ENCODE measurements around the gene ARL15. TPM values are rescaled to one million over a fixed set of nuclear protein-coding genes. Genes with fewer than 3 reads are reported as not detected.
A peak's percentile ranks its signal among the peaks of the same experiment; 100 is the strongest.

The ARL15 gene
- total and polyA plus RNA-seq, 4 donors: 5.7 to 66.2 (median 14.9) TPM

- WGBS, 2 donors: 81 to 82% methylated on average over 5 of the region's 5 CpGs
- ATAC-seq (ENCODE audit: insufficient read depth, low FRiP score): no peak
- H3K27ac ChIP-seq (ENCODE audit: low read depth in 1 of 2, low read length in 1 of 2): no peak overlapping the region
Measured at GRCh38 chr5:54302267-54302687, 8.1 kb downstream of the ARL15 start.

DNA sequence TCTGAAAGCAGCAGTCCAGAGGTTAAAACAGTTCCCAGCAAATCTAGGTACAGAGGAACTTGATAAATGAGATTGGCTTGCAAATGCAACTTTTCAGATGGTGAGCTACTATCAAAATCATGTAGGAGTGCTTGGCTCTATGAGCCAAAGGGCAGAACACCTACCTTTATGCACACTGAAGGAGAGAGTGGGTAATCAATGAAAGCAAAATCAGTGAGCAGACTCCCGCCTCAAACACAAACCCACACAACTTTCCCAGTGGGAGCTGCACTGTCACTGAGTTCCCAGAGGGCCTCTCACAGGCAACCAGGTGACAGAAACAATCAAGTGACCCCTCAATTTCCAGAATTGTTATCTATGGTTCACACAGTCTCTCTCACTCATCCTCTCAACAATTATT is 8.5 kb downstream of the ARL15 start:
- Histone ChIP-seq H3K27me3 (ENCODE audit: control insufficient read depth in 3 of 3, insufficient read depth in 3 of 3, low read length in 2 of 3) (no peaks in the 10 kb centered on the region), H3K27ac (ENCODE audit: low read depth in 1 of 2, low read length in 1 of 2) (peak overlapping the region in 1 of 2 donors; percentile 16), H3K4me1 (ENCODE audit: control insufficient read depth in 5 of 5, insufficient read depth in 5 of 5, low read length in 5 of 5) (peaks cover 0 to 20% (median 0%) of the 10 kb centered on the region in 5 donors), H3K4me3 (no peak overlapping the region), H3K9ac (ENCODE audit: insufficient read depth in 1 of 2, low read length in 2 of 2) (no peak overlapping the region), H3K9me3 (ENCODE audit: control insufficient read depth in 4 of 4, insufficient read depth in 3 of 4, low read length in 3 of 4) (no peaks in the 10 kb centered on the region), H3K36me3 (ENCODE audit: control insufficient read depth in 4 of 4, insufficient read depth in 4 of 4, low read length in 4 of 4) (no peaks in the 10 kb centered on the region)
- ATAC-seq (ENCODE audit: insufficient read depth, low FRiP score) (no peak), DNase-seq (no peak)
- 81 to 84% methylated on average over 1 of the region's 1 CpG for WGBS, 2 donors
- no peak for TF ChIP-seq CTCF (IDR thresholded peaks at IDR 0.05; ENCODE audit: control extremely low read depth, extremely low read depth)

More at GRCh38 chr5:54302267-54302687, 8.1 kb downstream of the ARL15 start:
- no peak for TF ChIP-seq CTCF (IDR thresholded peaks at IDR 0.05; ENCODE audit: control extremely low read depth, extremely low read depth)
- Histone ChIP-seq H3K27me3 (ENCODE audit: control insufficient read depth in 3 of 3, insufficient read depth in 3 of 3, low read length in 2 of 3) (no peaks in the 10 kb centered on the region), H3K4me3 (no peak overlapping the region), H3K4me1 (ENCODE audit: control insufficient read depth in 5 of 5, insufficient read depth in 5 of 5, low read length in 5 of 5) (peaks cover 0 to 16% (median 0%) of the 10 kb centered on the region in 5 donors), H3K9ac (ENCODE audit: insufficient read depth in 1 of 2, low read length in 2 of 2) (no peak overlapping the region), H3K36me3 (ENCODE audit: control insufficient read depth in 4 of 4, insufficient read depth in 4 of 4, low read length in 4 of 4) (no peaks in the 10 kb centered on the region), H3K9me3 (ENCODE audit: control insufficient read depth in 4 of 4, insufficient read depth in 3 of 4, low read length in 3 of 4) (no peaks in the 10 kb centered on the region)
- peak in 1 of 3 donors; percentile 16 for DNase-seq

- Histone ChIP-seq H3K9ac (ENCODE audit: insufficient read depth in 1 of 2, low read length in 2 of 2) (no peak overlapping the region), H3K36me3 (ENCODE audit: control insufficient read depth in 4 of 4, insufficient read depth in 4 of 4, low read length in 4 of 4) (no peaks in the 10 kb centered on the region), H3K4me1 (ENCODE audit: control insufficient read depth in 5 of 5, insufficient read depth in 5 of 5, low read length in 5 of 5) (peaks cover 0 to 25% (median 0%) of the 10 kb centered on the region in 5 donors), H3K9me3 (ENCODE audit: control insufficient read depth in 4 of 4, insufficient read depth in 3 of 4, low read length in 3 of 4) (no peaks in the 10 kb centered on the region), H3K27me3 (ENCODE audit: control insufficient read depth in 3 of 3, insufficient read depth in 3 of 3, low read length in 2 of 3) (no peaks in the 10 kb centered on the region), H3K4me3 (no peak overlapping the region), H3K27ac (ENCODE audit: low read depth in 1 of 2, low read length in 1 of 2) (no peak overlapping the region)
- DNase-seq (no peak), ATAC-seq (ENCODE audit: insufficient read depth, low FRiP score) (no peak)
- no peak for TF ChIP-seq CTCF (IDR thresholded peaks at IDR 0.05; ENCODE audit: control extremely low read depth, extremely low read depth)
- WGBS, 2 donors: 51 to 59% methylated on average over 2 of the region's 2 CpGs
Measured at GRCh38 chr5:54301220-54301619, 9.2 kb downstream of the ARL15 start.

DNA sequence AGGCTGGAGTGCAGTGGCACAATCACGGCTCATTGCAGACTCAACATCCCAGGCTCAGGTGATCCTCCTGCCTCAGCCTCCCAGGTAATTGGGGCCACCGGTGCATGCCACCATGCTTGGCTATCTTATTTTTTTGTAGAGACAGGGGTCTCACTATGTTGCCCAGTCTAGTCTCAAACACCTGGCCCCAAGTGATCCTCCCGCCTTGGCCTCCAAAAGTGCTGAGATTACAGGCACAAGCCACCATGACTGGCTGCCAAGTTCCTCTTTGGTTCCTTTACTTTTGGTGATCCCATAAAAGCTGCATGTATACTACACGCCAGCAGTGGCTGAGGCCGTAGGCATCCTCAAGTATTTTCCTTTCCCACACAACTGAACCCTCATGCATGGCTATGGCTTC is 11.4 kb downstream of the ARL15 start:
- no peak for TF ChIP-seq CTCF (IDR thresholded peaks at IDR 0.05; ENCODE audit: control extremely low read depth, extremely low read depth)
- DNase-seq (no peak), ATAC-seq (ENCODE audit: insufficient read depth, low FRiP score) (no peak)
- peaks cover 0 to 28% (median 0%) of the 10 kb centered on the region in 5 donors for H3K4me1 ChIP-seq (ENCODE audit: control insufficient read depth in 5 of 5, insufficient read depth in 5 of 5, low read length in 5 of 5)
- no peak overlapping the region for H3K27ac ChIP-seq (ENCODE audit: low read depth in 1 of 2, low read length in 1 of 2)
- H3K27me3 ChIP-seq (ENCODE audit: control insufficient read depth in 3 of 3, insufficient read depth in 3 of 3, low read length in 2 of 3): no peaks in the 10 kb centered on the region
- H3K9me3 ChIP-seq (ENCODE audit: control insufficient read depth in 4 of 4, insufficient read depth in 3 of 4, low read length in 3 of 4): no peaks in the 10 kb centered on the region
- WGBS, 2 donors: 98 to 99% methylated on average over 5 of the region's 5 CpGs
- no peaks in the 10 kb centered on the region for H3K36me3 ChIP-seq (ENCODE audit: control insufficient read depth in 4 of 4, insufficient read depth in 4 of 4, low read length in 4 of 4)
- no peak overlapping the region for H3K4me3 ChIP-seq
- no peak overlapping the region for H3K9ac ChIP-seq (ENCODE audit: insufficient read depth in 1 of 2, low read length in 2 of 2)

Data from lung (tissue), 12 donors.